Right ventricle myocardium inferior (tissue), 1 donor: ENCODE data around the gene TMEM40. TPM values are rescaled to one million over a fixed set of nuclear protein-coding genes. Genes with fewer than 3 reads are reported as not detected.
"Not testable (repeated sequence)": the region's sequence is repeated elsewhere in the genome, so short reads cannot be mapped to it uniquely, and the experiment has no call there.

Experiments used
- ATAC-seq: fragments of 200-7000 bp; cut with Tn5 transposase; one replicate; pipeline ENCODE4 v1.9.1; 2020; ENCODE audit warnings: mild to moderate bottlenecking, moderate library complexity
- DNase-seq: peaks from one replicate; pipeline ENCODE4 v3.0.0; 2021; ENCODE audit errors: missing footprints
- intact Hi-C: fragments of 100-400 bp; cut with DNase I; formaldehyde crosslinking; loops from one replicate; pipeline ENCODE4 v1.11.0; 2022
- total RNA-seq: library from RNA; stranded (reverse); fragmentation: NEBNext Ultra II Directional; extraction: Animal tissue kit (Norgen Biotek cat#: 25700); gene quantifications from one replicate; pipeline ENCODE4 v1.2.1, GENCODE V29; 2021
- donor health status: DM: no; HTN: yes; CAD: no; lungs with severe emphysema.

Gene TMEM40
- total RNA-seq, 1 donor from 2014 or later: 4.2 TPM

GRCh38 chr3:12705981-12706380 lies 53.1 kb downstream of the TMEM40 start:
- ATAC-seq: no peak
- intact Hi-C loops: loop anchor here (5.0 to 10.0 kb wide), 4 partner anchors 61 to 151 kb away; partner anchors contain the start of genes MKRN2 and RPL32

GRCh38 chr3:12705374-12705926 lies 53.6 kb downstream of the TMEM40 start:
- intact Hi-C loops: loop anchor here (5.0 to 10.0 kb wide), 4 partner anchors 62 to 151 kb away; partner anchors contain the start of genes MKRN2 and RPL32
- DNase-seq: no peak
- ATAC-seq: no peak

More at GRCh38 chr3:12705981-12706380, 53.1 kb downstream of the TMEM40 start:
- DNase-seq: no peak

- DNase-seq: no peak
- no peak for ATAC-seq
- intact Hi-C loops: loop anchor here (10.0 kb wide), 1 partner anchor 148 kb away; the partner anchor contains the start of gene MKRN2
Observed at GRCh38 chr3:12702501-12702900, 56.6 kb downstream of the TMEM40 start.

GRCh38 chr3:12701601-12702000 lies 57.5 kb downstream of the TMEM40 start:
- not testable (repeated sequence) for ATAC-seq, DNase-seq
- intact Hi-C loops: loop anchor here (10.0 kb wide), 1 partner anchor 147 kb away; the partner anchor contains the start of gene MKRN2

GRCh38 chr3:12700800-12701199 lies 58.3 kb downstream of the TMEM40 start:
- no peak for ATAC-seq
- intact Hi-C loops: loop anchor here (10.0 kb wide), 1 partner anchor 146 kb away; the partner anchor contains the start of gene MKRN2
- no peak for DNase-seq

GRCh38 chr3:12695916-12696315 lies 63.1 kb downstream of the TMEM40 start:
- ATAC-seq (no peak), DNase-seq (no peak)
- intact Hi-C loops: no loop called here

- no peak for DNase-seq
- no peak for ATAC-seq
- intact Hi-C loops: no loop called here
Observed at GRCh38 chr3:12695112-12695511, 63.9 kb downstream of the TMEM40 start.

GRCh38 chr3:12692444-12692843 lies 66.6 kb downstream of the TMEM40 start:
- ATAC-seq: no peak
- intact Hi-C loops: no loop called here
- DNase-seq: no peak

- intact Hi-C loops: no loop called here
- ATAC-seq (no peak), DNase-seq (no peak)
Observed at GRCh38 chr3:12689997-12690711, 68.9 kb downstream of the TMEM40 start.

- ATAC-seq: no peak
- intact Hi-C loops: no loop called here
- no peak for DNase-seq
Observed at GRCh38 chr3:12687948-12688347, 71.1 kb downstream of the TMEM40 start.

- DNase-seq (no peak), ATAC-seq (no peak)
- intact Hi-C loops: no loop called here
Observed at GRCh38 chr3:12686096-12686495, 73.0 kb downstream of the TMEM40 start.

Other genes with a start within 250 kb of the TMEM40 start
- gene MKRN2OS, start 213.8 kb downstream of the TMEM40 start, total RNA-seq: not detected
- 31.0 TPM for gene MKRN2, start 202.2 kb downstream of the TMEM40 start, total RNA-seq
- 144 TPM for gene RAF1, start 95.1 kb downstream of the TMEM40 start, total RNA-seq
- 56.7 TPM for gene CAND2, start 37.4 kb upstream of the TMEM40 start, total RNA-seq
- gene RPL32, start 82.3 kb upstream of the TMEM40 start, total RNA-seq: 953 TPM